Measurements from ENCODE around the gene ARL17A. TPM values are rescaled to one million over a fixed set of nuclear protein-coding genes. Genes with fewer than 3 reads are reported as not detected.
"Not testable (repeated sequence)": the region's sequence is repeated elsewhere in the genome, so short reads cannot be mapped to it uniquely, and the experiment has no call there.

Gene ARL17A
- total RNA-seq, 4 donors from 2014 or later = 4.4 to 22.2 (median 16.9) TPM

DNA sequence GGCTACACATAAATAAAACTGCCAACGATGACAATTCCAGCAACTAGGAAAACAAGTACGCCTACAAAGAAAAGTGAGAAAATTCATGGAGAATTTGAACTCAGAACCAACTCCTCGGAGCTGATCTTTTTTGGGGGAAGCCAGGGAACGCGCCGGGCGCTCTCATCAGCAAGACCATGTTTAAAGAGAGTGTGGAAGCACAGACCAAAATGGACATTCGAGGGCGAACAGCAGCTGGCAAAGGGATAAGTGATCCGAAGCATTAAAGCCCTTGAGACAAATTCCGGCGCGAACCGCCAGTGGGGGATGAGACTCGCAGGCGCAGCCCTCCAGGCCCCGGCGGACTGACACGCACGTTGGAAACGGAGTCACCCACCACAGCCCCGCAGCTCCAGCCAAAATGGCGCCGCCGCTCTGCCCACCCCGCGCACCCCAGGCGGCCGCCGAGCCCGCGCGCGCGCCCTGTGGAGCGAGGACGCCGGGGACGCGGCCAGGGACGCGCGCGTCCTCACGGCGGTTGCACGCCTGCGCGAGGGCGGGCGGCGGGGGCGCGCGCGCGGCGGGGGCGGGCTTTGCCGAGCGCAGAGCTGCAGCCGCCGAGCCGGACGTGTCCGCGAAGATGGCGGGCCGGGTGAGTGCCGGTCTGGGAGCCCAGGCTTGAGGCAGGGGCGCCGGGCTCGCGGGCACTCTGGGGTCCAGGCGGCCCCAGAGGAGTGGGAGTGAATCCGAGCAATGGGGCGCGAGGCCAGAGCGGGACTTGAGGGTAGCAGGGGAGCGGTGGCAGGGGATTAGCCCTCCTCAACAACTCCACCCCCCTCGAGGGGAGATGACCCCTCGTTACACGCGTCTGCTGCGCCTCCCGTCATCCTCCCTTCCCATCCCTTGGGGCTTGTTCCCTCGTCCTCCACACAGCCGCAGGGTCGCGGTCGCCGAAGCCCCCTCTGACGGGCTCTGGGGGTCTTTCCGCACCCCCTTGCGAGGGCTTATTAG, 11.0 kb upstream of the ARL17A start, which contains the start of gene NSF:
TSS of gene NSF (plus strand) at position 513 of the 990 bp plus-strand sequence. CDS start at position 620, 107 bp downstream.
- not testable (repeated sequence) for H3K36me3 ChIP-seq

DNA sequence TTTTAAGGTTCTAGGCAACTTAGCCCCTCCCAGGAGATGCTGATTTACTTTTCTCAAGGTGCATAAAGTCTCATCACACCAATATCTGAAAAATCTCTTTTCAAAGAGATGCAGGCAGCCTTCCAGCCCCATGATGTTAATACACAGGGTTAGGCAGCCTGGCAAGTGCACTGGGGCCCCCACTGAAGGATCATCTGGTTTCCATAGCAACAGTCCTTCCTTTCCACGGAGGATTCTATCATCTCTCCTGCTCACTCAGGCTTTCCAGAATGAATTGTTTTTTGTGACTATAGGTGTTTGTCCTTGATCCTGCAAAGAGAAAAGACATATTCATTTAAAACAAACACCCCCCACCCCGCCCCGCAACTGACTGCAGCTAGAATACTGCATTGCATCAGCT, 6.0 kb upstream of the ARL17A start:
- H3K4me1 ChIP-seq; intact Hi-C loops (cut with DNase I; ENCODE audit: low total_unique reads); H3K4me3 ChIP-seq; H3K36me3 ChIP-seq; H3K27me3 ChIP-seq; DNase-seq; H3K27ac ChIP-seq; H3K9me3 ChIP-seq: not testable (repeated sequence)

More for the DNA sequence above, 11.0 kb upstream of the ARL17A start, which contains the start of gene NSF:
- H3K27ac ChIP-seq; DNase-seq; H3K4me3 ChIP-seq; H3K9me3 ChIP-seq; H3K27me3 ChIP-seq; intact Hi-C loops (cut with DNase I; ENCODE audit: low total_unique reads); H3K4me1 ChIP-seq: not testable (repeated sequence)

DNA sequence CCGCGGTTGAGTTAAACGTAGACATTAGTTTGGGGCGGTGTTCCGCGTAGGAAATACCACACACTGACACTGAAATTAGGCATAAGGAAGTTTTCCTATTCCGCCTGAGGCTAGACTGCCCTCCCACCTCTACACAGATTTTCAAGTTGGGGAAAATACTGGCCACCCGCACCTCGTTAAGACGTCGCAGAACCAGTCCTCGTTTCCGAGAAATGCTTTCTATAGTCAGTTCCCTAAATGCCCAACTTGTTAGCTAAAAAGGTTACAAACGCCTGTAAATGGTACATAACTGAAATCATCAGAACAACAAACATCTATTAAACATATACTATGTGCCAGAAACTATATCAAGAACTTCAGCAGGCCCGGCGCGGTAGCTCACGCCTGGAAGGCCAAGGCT, 591 bp upstream of the ARL17A start:
- H3K36me3 ChIP-seq; H3K27me3 ChIP-seq; DNase-seq; H3K4me1 ChIP-seq; H3K9me3 ChIP-seq; intact Hi-C loops (cut with DNase I; ENCODE audit: low total_unique reads): not testable (repeated sequence)
- H3K4me3 ChIP-seq = peak overlapping the region in 1 of 2 donors; percentile 15
- H3K27ac ChIP-seq = peak overlapping the region; percentile 27 to 64

DNA sequence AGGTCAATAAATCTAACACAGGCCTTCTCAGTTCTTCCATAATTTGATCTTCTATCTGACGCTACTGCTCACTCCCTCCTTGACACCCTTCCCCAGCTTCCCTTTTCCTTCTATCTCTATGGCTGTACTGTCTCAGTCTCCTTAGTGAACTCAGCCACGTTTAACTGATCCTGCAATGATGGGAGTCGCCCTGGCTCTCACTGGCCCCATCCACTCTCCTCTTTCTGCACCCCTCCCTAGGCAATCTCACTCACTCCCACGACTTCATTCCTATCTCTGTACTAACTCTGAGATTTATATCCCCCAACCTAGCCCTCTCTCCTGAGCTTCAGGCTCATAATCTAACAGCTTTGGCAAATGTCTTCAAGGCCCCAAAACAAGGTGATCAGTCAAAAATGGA, 7.7 kb downstream of the ARL17A start:
- H3K36me3 ChIP-seq; H3K27me3 ChIP-seq; intact Hi-C loops (cut with DNase I; ENCODE audit: low total_unique reads); H3K4me1 ChIP-seq; H3K9me3 ChIP-seq; DNase-seq; H3K4me3 ChIP-seq; H3K27ac ChIP-seq: not testable (repeated sequence)

DNA sequence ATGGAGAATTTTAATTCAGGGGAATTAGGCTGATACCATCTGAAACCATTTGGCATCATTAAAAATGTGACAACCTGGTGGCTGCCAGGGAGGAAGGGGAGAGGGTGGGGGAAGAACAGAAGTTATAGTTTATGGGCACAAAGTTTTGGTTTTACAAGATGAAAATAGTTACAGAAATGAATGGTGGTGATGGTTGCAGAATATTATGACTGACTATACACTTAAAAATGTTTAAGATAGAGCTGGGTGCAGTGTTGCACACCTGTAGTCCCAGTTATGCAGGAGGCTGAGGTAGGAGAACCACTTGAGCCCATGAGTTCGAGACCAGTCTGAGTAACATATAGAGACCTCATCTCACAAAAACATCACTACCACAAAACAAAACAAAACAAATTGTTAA, 12.5 kb downstream of the ARL17A start:
- H3K27ac ChIP-seq; H3K4me3 ChIP-seq; intact Hi-C loops (cut with DNase I; ENCODE audit: low total_unique reads); H3K4me1 ChIP-seq; H3K27me3 ChIP-seq; H3K9me3 ChIP-seq; DNase-seq; H3K36me3 ChIP-seq: not testable (repeated sequence)

DNA sequence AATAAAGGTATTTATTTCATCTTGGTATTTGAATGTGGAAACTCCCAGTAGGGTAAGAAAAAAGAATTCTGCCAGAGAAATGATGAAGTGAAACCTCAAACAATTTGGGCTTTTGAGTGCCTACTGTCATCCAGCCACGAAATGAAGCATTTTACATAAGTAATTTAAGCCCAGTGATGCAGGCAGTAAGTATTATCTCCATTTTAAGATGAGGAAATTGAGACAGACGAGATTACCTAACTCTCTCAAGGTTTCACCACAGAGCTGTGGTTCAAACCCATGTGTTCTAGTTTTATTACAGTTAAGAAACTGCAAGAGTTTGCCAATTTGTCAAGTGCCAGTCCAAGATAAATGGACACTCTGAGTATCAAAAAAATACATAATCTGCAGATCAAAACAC, 13.2 kb downstream of the ARL17A start:
- DNase-seq; H3K4me3 ChIP-seq; H3K27ac ChIP-seq; H3K27me3 ChIP-seq; H3K4me1 ChIP-seq; intact Hi-C loops (cut with DNase I; ENCODE audit: low total_unique reads); H3K9me3 ChIP-seq; H3K36me3 ChIP-seq: not testable (repeated sequence)

DNA sequence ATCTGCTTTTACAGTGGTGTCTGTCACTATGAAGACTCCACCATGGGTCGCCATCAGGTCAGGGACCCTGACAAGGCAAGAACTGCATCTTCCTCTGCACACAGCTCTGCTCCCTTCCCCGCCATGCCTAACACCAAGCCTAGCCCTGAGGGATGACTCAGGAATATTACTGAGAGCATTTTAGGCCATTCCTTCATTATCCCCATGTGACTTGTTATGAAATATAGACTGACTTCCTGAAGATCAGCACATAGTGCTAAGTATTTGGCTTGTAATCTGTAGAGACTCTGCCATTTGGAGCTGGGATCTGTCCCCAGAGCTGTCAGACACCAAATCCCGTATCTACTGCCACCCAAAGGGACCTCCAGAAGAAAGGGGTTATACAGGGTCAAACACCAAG, 19.4 kb downstream of the ARL17A start:
- DNase-seq; H3K4me1 ChIP-seq; H3K36me3 ChIP-seq; H3K27me3 ChIP-seq; intact Hi-C loops (cut with DNase I; ENCODE audit: low total_unique reads); H3K9me3 ChIP-seq; H3K4me3 ChIP-seq; H3K27ac ChIP-seq: not testable (repeated sequence)

DNA sequence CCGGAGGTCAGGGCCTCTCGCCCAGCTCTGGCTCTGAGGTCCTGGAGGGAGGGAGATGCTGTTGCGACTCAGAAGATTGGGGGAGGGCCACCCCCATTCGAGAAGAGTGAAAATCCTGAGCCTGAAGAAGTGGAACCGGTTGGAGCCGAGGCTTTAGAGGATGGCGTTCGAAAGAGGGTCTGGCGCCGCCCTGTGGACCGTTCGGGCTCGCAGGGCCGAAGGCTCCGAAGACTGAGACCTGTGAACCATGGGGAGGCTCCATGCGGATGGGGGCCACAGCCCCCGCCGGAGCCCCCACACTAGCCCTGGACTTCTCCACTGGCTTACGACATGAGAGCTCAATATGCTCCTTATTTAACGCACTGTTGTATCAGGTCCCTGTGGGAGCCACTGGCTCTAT, 20.3 kb downstream of the ARL17A start:
- H3K27me3 ChIP-seq; intact Hi-C loops (cut with DNase I; ENCODE audit: low total_unique reads); H3K36me3 ChIP-seq; H3K4me1 ChIP-seq; DNase-seq; H3K27ac ChIP-seq; H3K4me3 ChIP-seq; H3K9me3 ChIP-seq: not testable (repeated sequence)

DNA sequence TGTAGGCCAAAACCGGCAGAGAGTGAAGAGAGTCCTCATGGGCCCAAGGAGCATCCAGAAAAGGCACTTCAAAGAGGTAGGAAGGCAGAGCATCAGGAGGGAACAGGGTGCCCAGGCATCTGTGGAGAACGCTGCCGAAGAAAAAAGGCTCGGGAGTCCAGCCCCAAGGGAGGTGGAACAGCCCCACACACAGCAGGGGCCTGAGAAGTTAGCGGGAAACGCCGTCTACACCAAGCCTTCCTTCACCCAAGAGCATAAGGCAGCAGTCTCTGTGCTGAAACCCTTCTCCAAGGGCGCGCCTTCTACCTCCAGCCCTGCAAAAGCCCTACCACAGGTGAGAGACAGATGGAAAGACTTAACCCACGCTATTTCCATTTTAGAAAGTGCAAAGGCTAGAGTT, 30.9 kb downstream of the ARL17A start:
- H3K27me3 ChIP-seq; intact Hi-C loops (cut with DNase I; ENCODE audit: low total_unique reads); H3K4me3 ChIP-seq; H3K4me1 ChIP-seq; H3K9me3 ChIP-seq; H3K27ac ChIP-seq; H3K36me3 ChIP-seq: not testable (repeated sequence)
- peak in 1 of 2 donors; percentile 14 for DNase-seq

DNA sequence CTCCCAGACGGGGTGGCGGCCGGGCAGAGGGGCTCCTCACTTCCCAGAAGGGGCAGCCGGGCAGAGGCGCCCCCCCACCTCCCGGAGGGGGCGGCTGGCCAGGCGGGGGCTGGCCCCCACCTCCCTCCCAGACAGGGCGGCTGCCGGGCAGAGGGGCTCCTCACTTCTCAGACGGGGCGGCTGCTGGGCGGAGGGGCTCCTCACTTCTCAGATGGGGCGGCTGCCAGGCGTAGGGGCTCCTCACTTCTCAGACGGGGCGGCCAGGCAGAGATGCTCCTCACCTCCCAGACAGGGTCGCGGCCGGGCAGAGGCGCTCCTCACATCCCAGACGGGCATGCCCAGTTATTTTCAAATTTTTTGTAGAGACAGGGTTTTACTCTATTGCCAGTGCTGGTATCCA, 44.8 kb downstream of the ARL17A start:
- H3K27ac ChIP-seq; H3K36me3 ChIP-seq; H3K4me3 ChIP-seq; H3K9me3 ChIP-seq; H3K4me1 ChIP-seq; H3K27me3 ChIP-seq; intact Hi-C loops (cut with DNase I; ENCODE audit: low total_unique reads): not testable (repeated sequence)
- peak; percentile 7 to 16 for DNase-seq

DNA sequence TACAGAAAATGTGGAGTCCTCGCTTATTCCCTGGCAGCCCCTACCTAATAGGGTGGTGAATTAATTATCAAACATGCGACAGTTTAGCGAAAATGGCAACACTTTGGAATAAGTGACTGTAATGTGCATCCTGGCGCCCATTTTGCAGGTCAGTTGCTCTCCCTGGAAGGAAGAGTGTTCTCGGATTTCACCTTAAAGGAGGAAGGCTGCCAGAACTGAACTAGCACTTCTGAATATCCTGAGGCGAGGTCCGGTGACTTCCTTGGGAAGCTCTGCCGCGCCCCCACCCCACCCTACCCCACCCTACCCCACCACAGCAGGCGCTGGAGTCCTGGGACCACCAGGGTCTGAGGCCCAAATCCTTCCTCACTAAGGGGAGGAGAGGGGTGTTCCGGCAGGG, 67.3 kb downstream of the ARL17A start, which contains the start of gene LRRC37A2:
TSS of gene LRRC37A2 (plus strand) at position 301 of the 400 bp plus-strand sequence. CDS start 245 bp downstream, outside the sequence.
- H3K4me3 ChIP-seq; H3K27me3 ChIP-seq; H3K36me3 ChIP-seq; H3K4me1 ChIP-seq; DNase-seq; H3K9me3 ChIP-seq; H3K27ac ChIP-seq; intact Hi-C loops (cut with DNase I; ENCODE audit: low total_unique reads): not testable (repeated sequence)

DNA sequence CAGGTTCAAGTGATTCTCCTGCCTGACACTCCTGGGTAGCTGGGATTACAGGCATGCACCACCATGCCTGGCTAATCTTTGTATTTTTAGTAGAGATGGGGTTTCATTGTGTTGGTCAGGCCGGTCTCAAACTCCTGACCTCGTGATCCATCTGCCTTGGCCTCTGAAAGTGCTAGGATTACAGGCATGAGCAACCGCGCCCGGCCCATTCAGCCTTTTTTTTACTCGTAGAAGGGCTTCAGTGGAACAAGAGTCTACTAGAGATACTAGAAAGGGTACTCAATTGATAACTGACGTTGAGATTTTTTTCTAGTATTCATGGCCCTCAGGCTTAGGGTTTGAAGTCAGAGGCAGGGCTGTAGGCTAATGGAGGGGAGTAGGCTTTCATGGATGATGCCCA, 73.6 kb downstream of the ARL17A start:
- H3K4me1 ChIP-seq; H3K9me3 ChIP-seq; H3K4me3 ChIP-seq; H3K36me3 ChIP-seq; intact Hi-C loops (cut with DNase I; ENCODE audit: low total_unique reads); DNase-seq; H3K27ac ChIP-seq; H3K27me3 ChIP-seq: not testable (repeated sequence)

DNA sequence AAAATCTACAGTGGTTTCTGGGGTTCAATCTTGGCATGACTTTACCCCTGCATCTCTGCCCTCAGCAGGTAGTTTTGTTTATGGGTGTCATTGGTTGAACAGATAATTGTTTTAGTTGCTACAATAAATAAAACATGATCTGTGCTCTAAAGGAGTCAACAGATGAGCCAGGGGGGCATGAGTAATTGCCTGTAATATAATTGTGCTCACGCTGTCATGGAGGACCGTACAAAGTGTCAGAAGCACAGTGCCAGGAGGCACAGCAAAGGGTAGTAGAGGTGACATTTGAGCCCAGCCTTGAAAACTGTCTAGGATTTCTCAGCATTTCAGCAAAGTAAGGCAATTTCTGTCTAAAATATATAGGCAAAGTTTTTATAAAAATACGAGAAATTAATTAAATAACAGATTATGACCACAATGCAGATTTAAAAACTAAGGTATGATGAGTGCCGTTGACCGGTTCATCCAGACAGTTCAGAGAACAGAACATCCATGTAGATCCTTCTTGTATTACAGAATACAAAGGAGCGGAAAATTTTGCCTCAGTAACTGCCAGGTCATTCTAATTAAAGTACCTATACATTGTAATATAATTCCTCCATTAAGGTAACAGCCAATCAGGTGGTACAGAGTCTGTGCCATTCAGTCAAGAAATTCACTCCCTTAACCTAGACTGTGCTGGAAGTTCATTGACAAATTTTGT, 79.9 kb downstream of the ARL17A start:
- H3K36me3 ChIP-seq; DNase-seq; intact Hi-C loops (cut with DNase I; ENCODE audit: low total_unique reads); H3K9me3 ChIP-seq; H3K27me3 ChIP-seq; H3K4me3 ChIP-seq; H3K4me1 ChIP-seq; H3K27ac ChIP-seq: not testable (repeated sequence)
